Hematopoietic multipotent progenitor cell (in vitro differentiated cells): Measurements from ENCODE around the gene SENP7. TPM values are rescaled to one million over a fixed set of nuclear protein-coding genes. Genes with fewer than 3 reads are reported as not detected.
"Not testable (repeated sequence)": the region's sequence is repeated elsewhere in the genome, so short reads cannot be mapped to it uniquely, and the experiment has no call there.

Experiments used
- DNase-seq, 3 donors: peaks; one replicate each; pipeline ENCODE4 v3.0.0-alpha.2; 2011 to 2015; ENCODE audit warnings: low read depth in 2 of 3, low spot score in 2 of 3
- total RNA-seq: library from RNA; depleted of rRNA; stranded (reverse); fragments of >200 nt; gene quantifications from one replicate; pipeline ENCODE4 v1.2.3, GENCODE V29; 2012

SENP7 gene
- total RNA-seq, 1 donor: 10.0 TPM

GRCh38 chr3:101527441-101527840, 14.4 kb upstream of the SENP7 start:
- no peak for DNase-seq

- DNase-seq: peak in 1 of 3 donors; percentile 40
Measured at GRCh38 chr3:101521211-101521701, 8.2 kb upstream of the SENP7 start.

- no peak for DNase-seq
Measured at GRCh38 chr3:101519685-101520365, 6.8 kb upstream of the SENP7 start.

- peak in 1 of 3 donors; percentile 62 for DNase-seq
Measured at GRCh38 chr3:101518421-101518871, 5.4 kb upstream of the SENP7 start.

- DNase-seq: no peak
Measured at GRCh38 chr3:101513419-101513986, 491 bp upstream of the SENP7 start.

- DNase-seq: no peak
Measured at GRCh38 chr3:101512396-101512645, 691 bp downstream of the SENP7 start.

GRCh38 chr3:101509811-101510210, 3.2 kb downstream of the SENP7 start:
- no peak for DNase-seq

GRCh38 chr3:101509281-101509680, 3.7 kb downstream of the SENP7 start:
- no peak for DNase-seq

- DNase-seq: no peak
Measured at GRCh38 chr3:101501783-101502182, 11.2 kb downstream of the SENP7 start.

GRCh38 chr3:101500208-101500607, 12.8 kb downstream of the SENP7 start:
- DNase-seq: no peak

- no peak for DNase-seq
Measured at GRCh38 chr3:101497803-101498202, 15.2 kb downstream of the SENP7 start.

GRCh38 chr3:101495552-101495951, 17.5 kb downstream of the SENP7 start:
- DNase-seq: no peak

GRCh38 chr3:101484805-101485620, 28.0 kb downstream of the SENP7 start:
- DNase-seq: no peak

GRCh38 chr3:101478980-101479379, 34.0 kb downstream of the SENP7 start:
- DNase-seq: peak in 1 of 3 donors; percentile 25

GRCh38 chr3:101474841-101475552, 38.0 kb downstream of the SENP7 start:
- not testable (repeated sequence) for DNase-seq

- DNase-seq: not testable (repeated sequence)
Measured at GRCh38 chr3:101468676-101469075, 44.3 kb downstream of the SENP7 start.

GRCh38 chr3:101467310-101467663, 45.7 kb downstream of the SENP7 start:
- not testable (repeated sequence) for DNase-seq

- DNase-seq: peak in 1 of 3 donors; percentile 0
Measured at GRCh38 chr3:101466465-101467309, 46.3 kb downstream of the SENP7 start.

GRCh38 chr3:101464235-101464634, 48.8 kb downstream of the SENP7 start:
- DNase-seq: no peak

GRCh38 chr3:101461451-101461850, 51.6 kb downstream of the SENP7 start:
- DNase-seq: no peak
